GM18499 (cell line): Measurements from ENCODE around the gene CCDC102A.

ENCODE experiments used
- ATAC-seq: cut with Tn5 transposase; IDR thresholded peaks from one replicate; pipeline ENCODE4 v1.9.1; 2021; ENCODE audit warnings: moderate number of reproducible peaks; ENCODE audit not compliant: insufficient read depth, unreplicated experiment

Gene CCDC102A

DNA sequence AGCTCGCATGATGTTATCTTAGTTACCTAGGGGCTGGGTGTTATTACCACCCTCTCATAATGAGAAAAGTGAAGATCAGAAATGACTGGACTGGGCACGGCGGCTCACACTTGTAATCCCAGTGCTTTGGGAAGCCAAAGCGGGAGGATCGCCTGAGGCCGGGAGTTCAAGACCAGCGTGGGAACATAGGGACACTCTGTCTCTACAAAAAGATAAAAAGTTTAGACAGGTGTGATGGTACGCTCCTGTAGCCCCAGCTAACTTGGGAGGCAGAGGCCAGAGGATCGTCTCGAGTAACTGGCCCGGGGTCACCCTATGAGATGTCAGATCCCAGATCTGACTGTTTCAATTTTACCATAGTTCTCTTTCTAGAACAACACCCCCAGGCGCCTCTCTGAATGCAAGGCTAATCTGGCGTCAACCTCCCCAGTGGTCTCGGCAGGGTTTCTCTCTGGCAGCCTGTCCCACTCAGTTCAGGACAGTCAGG is 1.9 kb upstream of the CCDC102A start:
- no peak for ATAC-seq

DNA sequence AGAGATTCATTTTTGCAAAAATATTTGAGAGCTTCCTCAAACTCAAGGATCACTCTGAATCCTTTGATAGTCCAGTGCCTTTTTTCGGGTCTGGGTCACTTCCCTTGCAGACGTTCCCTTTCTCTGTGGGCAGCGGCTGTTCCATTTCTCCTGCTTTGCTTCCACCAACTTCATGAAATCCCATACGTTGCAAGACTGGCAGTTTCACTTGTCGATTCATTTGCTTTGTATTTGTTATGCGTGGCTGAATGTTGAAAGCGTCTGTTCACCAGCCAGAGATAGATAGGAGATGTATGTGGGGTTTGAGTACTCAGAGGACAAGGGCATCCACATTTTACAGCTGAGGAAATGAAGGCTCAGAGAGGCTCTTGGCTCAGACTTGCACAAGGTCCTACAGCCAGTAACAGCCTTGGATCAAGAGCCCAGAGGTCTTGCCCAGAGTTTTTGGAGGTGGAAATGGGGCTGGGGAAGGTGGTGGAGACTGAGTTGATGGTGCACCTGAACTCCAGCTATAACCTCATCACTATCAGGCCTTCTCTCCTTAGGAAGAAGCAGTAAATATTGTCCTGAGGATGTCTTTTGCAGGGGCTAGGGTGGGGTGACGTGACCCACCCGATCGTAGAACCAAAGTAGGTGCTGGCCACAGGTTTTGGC is 1.3 kb upstream of the CCDC102A start:
- ATAC-seq, result no peak

DNA sequence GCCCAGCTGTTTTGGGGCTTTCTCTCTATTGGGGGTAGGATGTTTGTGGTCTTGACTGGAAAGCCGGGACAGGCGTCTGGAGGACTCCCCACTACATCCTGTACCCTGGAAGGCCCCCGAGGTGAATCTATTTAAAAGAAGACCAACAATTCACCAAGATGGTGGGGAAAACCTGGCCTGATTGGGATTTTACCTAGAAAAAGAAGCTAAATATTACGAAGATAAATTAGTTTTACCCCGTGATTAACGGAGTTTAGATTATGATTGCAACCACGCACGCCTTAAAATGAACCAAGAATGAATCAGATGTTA is 779 bp upstream of the CCDC102A start:
- ATAC-seq, result no peak

DNA sequence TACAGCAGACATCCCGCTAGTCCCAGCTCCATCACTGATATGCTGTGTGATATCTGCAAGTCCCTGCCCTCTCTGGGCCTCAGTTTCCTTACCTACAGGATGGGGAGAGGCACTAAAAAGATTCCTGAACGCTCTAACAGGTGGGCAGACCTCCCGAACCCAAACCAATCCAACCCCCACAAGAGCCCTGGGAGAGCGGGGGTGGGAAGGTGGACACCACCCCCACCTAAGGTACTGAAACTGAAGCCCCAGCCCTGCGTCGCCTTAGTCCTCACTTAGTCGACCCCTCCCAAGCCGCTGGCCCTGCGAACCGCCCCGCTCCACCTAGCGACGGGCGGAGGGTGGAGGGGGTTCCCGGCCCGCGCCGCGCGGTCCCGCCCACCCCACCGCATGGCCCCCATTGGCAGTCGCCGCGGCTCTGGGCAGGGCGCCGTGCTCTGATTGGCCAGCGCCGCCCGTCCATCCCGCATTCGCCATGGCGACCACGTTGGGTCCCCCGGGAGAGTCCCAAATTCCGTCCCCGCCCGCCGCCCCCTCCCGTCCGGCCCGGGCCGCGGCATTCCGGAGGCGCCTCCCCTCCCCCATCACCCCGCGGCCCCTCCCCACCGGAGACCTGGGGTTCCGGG is 578 bp downstream of the CCDC102A start:
- no peak for ATAC-seq

GRCh38 chr16:57534881-57535658 is 1.3 kb downstream of the CCDC102A start:
- ATAC-seq, result no peak

DNA sequence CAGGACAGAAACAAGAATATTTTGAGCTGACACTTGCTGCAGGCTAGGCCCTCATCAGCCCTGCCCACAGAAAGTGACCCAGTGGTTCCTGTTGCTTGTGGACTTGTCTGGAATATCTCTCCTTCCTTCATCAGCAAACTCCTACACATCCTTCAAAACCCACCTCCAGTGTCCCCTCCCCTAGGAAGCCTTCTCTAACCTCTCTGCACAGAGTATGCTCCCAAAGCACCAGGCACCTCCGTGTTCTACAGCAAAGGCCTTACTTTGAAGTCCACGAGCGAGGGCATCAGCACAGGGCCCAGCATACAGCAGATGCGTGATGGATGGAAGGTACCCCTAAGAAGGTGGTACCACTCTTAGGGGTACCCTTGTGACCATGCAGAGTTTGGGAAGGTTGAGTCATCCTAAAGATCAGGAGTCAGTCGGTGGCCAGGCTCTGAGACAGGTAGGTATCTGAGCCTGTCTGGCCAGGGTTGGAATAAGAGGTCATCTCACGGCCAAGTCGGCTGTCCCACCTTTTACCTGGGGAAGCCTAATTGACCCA is 2.0 kb downstream of the CCDC102A start:
- ATAC-seq, result no peak

GRCh38 chr16:57533431-57534336 is 2.7 kb downstream of the CCDC102A start:
- no peak for ATAC-seq

- no peak for ATAC-seq
Observed at GRCh38 chr16:57532266-57532625, 4.1 kb downstream of the CCDC102A start.

- no peak for ATAC-seq
Observed at GRCh38 chr16:57531635-57532265, 4.6 kb downstream of the CCDC102A start.

DNA sequence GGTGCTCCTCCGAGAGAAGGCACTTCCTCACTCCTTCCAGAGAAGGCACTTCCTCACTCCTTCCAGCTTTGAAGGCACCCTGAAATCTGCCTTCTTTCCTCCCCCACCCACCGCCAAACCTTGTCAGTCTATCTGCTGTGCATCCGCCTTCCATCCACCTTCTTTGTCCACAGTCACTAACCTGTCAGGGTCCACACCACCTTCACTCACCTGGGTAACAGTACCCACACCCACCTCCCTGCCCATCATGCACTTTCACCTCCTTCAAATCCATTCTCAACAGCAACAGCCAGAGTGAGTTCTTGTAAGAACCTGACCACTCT is 5.2 kb downstream of the CCDC102A start:
- no peak for ATAC-seq

- ATAC-seq, result no peak
Observed at GRCh38 chr16:57530522-57531252, 5.7 kb downstream of the CCDC102A start.

DNA sequence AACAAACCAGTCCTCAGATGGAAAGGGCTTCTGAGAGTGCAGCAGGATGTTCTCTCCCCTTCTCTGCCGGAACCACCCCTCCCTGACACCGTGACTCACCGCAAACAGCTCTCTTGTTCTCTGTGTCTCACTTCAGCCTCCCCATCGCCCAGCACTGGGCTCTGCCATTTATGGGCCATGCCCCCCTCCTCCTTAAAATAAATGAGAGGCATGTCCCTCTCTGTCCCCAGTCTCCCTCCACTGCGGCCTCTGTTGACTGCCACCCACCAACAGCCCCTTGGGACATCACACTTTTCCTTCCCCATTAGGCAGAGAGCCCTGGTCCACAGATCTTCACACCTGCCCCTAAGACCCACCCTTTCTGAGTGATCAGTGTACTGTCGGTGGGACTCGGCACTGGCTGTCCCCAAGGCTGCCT is 6.3 kb downstream of the CCDC102A start:
- ATAC-seq, result peak; percentile 77

DNA sequence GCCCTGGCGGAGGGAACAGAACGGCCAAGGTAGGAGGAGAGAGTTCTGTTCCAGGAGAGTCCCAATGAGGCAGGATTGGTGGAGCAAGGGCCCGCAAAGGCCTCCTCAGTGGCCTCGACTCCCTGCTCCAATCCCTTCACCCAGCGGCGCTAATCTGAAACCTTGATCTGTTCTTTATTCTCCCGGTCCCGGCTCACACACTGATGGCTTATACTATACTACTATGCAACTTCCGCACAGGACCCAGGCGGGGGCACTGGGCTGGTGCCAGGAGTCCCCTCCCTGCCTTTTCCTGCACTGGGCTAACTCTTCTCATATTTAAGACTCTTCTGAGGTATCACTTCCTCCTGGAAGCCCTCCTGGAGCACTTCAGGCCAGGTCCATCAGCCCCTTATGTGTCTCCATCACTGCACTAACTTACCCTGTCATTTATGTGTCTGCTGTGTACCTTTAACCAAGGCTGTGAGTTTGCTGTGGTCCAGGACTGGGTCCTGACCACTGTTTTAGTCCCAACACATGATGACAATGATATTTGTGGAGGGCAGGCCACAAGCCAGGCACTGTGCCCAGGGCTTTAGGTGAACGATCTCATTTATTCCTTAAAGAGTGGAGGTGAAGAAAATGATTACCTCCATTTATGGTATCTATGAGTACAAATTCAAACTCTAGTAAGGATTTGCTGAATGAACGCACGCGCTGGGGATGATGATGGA is 6.8 kb downstream of the CCDC102A start:
- ATAC-seq, result no peak

DNA sequence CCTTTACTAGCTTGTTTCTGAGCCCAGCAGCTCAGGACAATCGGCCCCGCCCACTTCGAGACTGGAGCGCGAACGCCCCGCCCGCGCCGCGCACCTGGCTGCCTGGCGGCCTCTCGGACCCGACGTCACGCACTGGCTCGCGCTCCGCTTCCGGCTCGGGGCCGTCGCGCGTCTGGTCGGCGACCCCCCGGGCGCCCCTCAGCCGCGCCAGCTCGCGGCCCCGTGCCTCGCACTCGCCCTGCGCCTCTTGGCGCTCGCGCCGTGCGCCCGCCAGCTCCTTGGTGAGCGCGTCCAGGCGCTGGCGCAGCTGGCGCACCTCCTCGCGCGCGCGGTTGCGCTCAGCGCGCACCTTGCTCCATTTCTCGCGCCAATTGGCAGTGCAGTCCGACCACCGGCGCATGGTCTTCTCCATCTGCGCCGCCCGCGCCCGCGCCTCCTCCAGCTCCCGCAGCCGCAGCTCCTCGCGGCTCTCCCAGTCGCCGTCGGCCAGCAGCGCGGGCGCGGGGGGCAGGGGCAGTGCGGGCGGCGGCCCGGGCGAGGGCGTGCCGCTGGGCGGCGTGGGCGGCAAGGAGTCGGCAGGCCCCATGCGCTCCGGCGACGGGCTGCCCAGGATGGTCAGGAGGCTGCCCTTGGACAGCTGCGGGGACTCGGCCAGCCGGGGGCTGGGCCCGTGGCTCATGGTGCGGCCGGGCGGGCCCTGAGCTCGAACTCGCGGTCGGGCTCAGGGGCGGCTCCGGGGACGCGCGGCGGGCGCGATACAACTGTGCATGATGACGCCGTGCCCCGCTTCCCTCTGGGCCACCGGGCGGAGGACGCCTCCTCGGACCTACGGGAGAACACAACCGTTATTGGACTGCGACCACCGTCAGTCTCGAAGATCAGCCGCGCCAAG is 7.6 kb downstream of the CCDC102A start:
- no peak for ATAC-seq

GRCh38 chr16:57527610-57528360 is 8.6 kb downstream of the CCDC102A start:
- no peak for ATAC-seq

- ATAC-seq, result no peak
Observed at GRCh38 chr16:57527027-57527426, 9.3 kb downstream of the CCDC102A start.

DNA sequence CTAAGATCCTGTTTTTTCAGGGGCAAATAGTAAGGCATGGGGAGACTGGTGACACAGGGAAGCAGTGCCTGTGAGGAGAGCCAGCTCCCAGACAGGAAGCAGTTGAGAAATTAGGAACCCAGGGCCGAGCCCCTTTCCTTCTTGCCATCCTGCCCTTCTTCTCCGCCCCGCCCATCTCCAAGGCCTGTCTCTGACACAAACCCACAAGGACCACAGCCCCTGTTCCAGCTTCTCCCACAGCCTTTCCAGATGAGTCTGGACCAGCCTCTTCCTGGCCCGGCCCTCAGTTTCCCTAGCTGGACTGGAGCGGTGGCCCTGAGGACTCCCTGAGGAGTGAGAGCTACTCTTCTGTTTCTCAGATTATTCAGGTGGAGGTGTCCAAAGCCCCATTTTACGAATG is 9.9 kb downstream of the CCDC102A start:
- no peak for ATAC-seq
